ENCODE measurements around the gene NRG3. TPM values are rescaled to one million over a fixed set of nuclear protein-coding genes. Genes with fewer than 3 reads are reported as not detected.

NRG3 gene
- total RNA-seq, 4 donors from 2014 or later, result 0.20 to 1.1 (median 0.84) TPM; not detected in 1

DNA sequence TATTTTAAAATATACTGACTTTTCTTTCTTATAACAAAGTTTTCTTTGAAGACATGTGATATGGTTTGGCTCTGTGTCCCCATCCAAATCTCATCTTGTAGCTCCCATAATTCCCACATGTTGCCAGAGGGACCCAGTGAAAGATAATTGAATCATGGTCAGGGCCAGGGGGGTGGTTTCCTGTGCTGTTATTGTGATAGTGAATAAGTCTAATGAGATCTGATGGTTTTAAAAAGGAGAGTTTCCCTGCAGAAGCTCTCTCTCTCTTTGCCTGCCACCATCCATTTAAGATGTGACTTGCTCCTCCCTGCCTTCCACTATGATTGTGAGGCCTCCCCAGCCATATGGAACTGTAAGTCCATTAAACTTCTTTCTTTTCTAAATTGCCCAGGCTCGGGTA, 768.1 kb downstream of the NRG3 start:
- 63 to 80% methylated on average over 1 of the region's 1 CpG for WGBS, 2 donors
- Histone ChIP-seq H3K27me3 (no peaks in the 10 kb centered on the region), H3K9me3 (no peaks in the 10 kb centered on the region), H3K27ac (no peak overlapping the region), H3K4me3 (no peak overlapping the region), H3K4me1 (no peaks in the 10 kb centered on the region), H3K36me3 (no peaks in the 10 kb centered on the region)
- no peak for TF ChIP-seq POLR2A (IDR thresholded peaks at IDR 0.05)
- no peak for TF ChIP-seq CTCF (IDR thresholded peaks at IDR 0.05)
- no peak for TF ChIP-seq EP300 (IDR thresholded peaks at IDR 0.05)
- no peak for DNase-seq (ENCODE audit: low spot score in 2 of 2)

DNA sequence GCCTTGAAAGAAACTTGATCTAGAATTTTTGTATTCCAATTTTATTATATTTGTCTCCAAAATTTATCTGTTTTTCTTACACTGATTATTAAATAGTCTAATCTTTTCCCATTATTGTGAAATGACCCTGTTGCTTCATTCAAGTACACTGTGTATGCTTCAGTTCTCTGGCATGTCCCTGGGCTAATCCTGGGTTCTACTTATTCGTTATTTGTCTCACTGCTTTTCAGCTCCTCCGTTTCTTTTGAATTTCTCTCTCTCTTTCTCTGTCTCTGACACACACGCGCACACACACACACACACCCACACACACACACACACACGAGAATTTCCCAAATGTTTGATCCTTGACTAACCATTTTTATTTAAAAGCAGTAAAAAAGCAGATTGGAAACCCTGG, 768.6 kb downstream of the NRG3 start:
- H3K9me3 ChIP-seq, result no peaks in the 10 kb centered on the region
- no peak overlapping the region for H3K4me3 ChIP-seq
- H3K4me1 ChIP-seq, result no peaks in the 10 kb centered on the region
- H3K27me3 ChIP-seq, result no peaks in the 10 kb centered on the region
- 61 to 65% methylated on average over 5 of the region's 5 CpGs for WGBS, 2 donors
- H3K36me3 ChIP-seq, result no peaks in the 10 kb centered on the region
- DNase-seq (ENCODE audit: low spot score in 2 of 2), result no peak
- TF ChIP-seq CTCF (IDR thresholded peaks at IDR 0.05) (no peak), EP300 (IDR thresholded peaks at IDR 0.05) (no peak), POLR2A (IDR thresholded peaks at IDR 0.05) (no peak)
- no peak overlapping the region for H3K27ac ChIP-seq

DNA sequence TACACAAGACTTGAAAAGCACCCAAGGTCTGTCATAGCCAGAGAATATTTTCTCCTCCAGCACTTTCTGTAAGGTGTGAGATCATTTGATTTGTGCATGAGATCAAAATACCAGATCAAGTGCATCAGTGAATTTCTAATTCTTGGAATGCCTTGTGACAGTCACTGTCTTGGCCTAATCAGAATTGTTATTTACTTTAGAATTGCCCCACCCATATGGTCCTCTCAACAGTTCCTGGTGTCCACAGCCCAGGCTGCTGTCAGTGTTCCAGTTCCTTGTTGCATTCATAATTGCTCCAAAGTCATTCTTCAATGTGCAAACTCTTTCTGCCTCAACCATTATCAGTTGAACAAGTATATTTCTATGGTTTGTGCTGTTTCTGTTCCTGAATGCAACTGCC, 770.2 kb downstream of the NRG3 start:
- Histone ChIP-seq H3K4me1 (no peaks in the 10 kb centered on the region), H3K9me3 (no peaks in the 10 kb centered on the region), H3K27ac (no peak overlapping the region), H3K36me3 (no peaks in the 10 kb centered on the region), H3K27me3 (no peaks in the 10 kb centered on the region), H3K4me3 (no peak overlapping the region)
- DNase-seq (ENCODE audit: low spot score in 2 of 2), result no peak
- TF ChIP-seq CTCF (IDR thresholded peaks at IDR 0.05) (no peak), EP300 (IDR thresholded peaks at IDR 0.05) (no peak), POLR2A (IDR thresholded peaks at IDR 0.05) (no peak)

DNA sequence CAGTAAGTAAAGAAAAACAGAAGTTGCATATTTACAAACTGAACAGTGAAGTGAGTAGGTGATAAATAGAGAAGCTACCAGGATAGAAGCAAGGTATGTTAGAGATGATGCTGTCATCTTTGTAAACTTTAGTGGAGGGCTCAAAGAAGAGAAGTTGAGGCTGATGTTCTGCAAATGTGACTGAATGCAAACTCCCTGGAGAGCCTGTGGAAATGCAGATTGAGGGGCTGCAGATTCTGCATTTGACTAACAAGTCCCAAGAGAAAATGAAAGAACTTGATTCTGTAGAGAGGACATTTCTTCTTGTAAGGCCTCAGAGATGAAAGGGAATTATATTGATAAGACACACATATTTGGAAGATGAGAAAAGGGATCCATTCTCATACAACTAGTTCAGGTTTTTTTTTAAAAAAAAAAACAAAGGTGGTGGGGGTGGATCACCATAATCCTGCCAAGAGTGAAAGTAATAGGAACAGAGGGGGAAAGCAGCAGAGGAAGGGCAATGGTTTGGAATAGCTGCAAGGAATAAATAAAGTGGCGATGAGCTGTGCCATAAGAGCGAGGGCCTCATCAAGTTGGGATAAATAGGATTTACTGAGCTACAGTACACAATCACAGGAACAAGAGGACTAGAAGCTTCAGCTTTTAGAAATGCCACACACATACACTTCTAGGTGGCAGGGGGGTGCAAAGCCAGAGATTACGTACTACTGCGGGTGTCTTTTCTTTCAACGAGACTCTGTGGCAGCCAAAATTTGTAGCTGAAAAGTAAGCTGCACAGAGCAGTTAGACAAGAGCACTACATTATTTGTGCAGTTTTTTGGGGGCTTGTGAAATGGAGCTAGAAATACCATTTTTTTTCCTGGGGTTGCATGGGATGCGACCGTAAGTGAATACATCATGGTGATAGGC, 778.5 kb downstream of the NRG3 start:
- WGBS, 2 donors, result 87 to 88% methylated on average over 7 of the region's 7 CpGs
- no peak overlapping the region for H3K4me3 ChIP-seq
- H3K27me3 ChIP-seq, result no peaks in the 10 kb centered on the region
- no peaks in the 10 kb centered on the region for H3K4me1 ChIP-seq
- H3K36me3 ChIP-seq, result no peaks in the 10 kb centered on the region
- no peak overlapping the region for H3K27ac ChIP-seq
- no peak for DNase-seq (ENCODE audit: low spot score in 2 of 2)
- peaks cover 0 to 8% (median 0%) of the 10 kb centered on the region in 4 donors for H3K9me3 ChIP-seq
- TF ChIP-seq EP300 (IDR thresholded peaks at IDR 0.05), result no peak
- no peak for TF ChIP-seq CTCF (IDR thresholded peaks at IDR 0.05)
- no peak for TF ChIP-seq POLR2A (IDR thresholded peaks at IDR 0.05)

DNA sequence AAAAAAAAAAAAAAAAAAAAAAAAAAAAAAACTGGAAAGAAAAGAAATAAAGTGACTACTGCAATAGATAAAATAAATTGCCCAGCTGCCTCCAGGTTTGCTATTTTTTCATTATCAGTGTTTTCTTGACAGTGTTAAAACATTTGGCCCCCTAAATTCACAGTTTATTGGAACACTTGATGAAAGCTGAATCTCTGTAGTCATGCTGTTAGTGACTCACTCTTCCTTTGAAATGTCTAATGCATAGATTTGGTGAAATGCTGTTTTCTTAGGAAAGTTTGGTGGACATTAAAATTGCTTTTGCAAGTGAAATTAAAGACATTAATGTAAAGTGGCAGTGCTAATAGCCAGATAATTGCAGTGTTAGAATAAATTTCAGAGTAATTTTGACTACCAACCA, 785.2 kb downstream of the NRG3 start:
- no peak for DNase-seq (ENCODE audit: low spot score in 2 of 2)
- Histone ChIP-seq H3K27me3 (no peaks in the 10 kb centered on the region), H3K36me3 (no peaks in the 10 kb centered on the region), H3K9me3 (no peaks in the 10 kb centered on the region), H3K27ac (no peak overlapping the region), H3K4me3 (no peak overlapping the region), H3K4me1 (no peaks in the 10 kb centered on the region)
- TF ChIP-seq POLR2A (IDR thresholded peaks at IDR 0.05) (no peak), EP300 (IDR thresholded peaks at IDR 0.05) (no peak), CTCF (IDR thresholded peaks at IDR 0.05) (no peak)

Data from tibial nerve (tissue), 4 donors.